ENCODE measurements around the gene RPN1. TPM values are rescaled to one million over a fixed set of nuclear protein-coding genes. Genes with fewer than 3 reads are reported as not detected.

The RPN1 gene
- total and polyA plus RNA-seq, 10 of the 15 experiments (the other 5 are each of a cell fraction or from before 2014, with no cell fraction given) = 56.1 to 266 (median 157) TPM

- TF ChIP-seq PRDM15 (CRISPR knock-in tag; IDR thresholded peaks at IDR 0.05) = no peak
- TF ChIP-seq, protein P1, sequence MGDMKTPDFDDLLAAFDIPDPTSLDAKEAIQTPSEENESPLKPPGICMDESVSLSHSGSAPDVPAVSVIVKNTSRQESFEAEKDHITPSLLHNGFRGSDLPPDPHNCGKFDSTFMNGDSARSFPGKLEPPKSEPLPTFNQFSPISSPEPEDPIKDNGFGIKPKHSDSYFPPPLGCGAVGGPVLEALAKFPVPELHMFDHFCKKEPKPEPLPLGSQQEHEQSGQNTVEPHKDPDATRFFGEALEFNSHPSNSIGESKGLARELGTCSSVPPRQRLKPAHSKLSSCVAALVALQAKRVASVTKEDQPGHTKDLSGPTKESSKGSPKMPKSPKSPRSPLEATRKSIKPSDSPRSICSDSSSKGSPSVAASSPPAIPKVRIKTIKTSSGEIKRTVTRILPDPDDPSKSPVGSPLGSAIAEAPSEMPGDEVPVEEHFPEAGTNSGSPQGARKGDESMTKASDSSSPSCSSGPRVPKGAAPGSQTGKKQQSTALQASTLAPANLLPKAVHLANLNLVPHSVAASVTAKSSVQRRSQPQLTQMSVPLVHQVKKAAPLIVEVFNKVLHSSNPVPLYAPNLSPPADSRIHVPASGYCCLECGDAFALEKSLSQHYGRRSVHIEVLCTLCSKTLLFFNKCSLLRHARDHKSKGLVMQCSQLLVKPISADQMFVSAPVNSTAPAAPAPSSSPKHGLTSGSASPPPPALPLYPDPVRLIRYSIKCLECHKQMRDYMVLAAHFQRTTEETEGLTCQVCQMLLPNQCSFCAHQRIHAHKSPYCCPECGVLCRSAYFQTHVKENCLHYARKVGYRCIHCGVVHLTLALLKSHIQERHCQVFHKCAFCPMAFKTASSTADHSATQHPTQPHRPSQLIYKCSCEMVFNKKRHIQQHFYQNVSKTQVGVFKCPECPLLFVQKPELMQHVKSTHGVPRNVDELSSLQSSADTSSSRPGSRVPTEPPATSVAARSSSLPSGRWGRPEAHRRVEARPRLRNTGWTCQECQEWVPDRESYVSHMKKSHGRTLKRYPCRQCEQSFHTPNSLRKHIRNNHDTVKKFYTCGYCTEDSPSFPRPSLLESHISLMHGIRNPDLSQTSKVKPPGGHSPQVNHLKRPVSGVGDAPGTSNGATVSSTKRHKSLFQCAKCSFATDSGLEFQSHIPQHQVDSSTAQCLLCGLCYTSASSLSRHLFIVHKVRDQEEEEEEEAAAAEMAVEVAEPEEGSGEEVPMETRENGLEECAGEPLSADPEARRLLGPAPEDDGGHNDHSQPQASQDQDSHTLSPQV (IDR thresholded peaks at IDR 0.05) = no peak
- TF ChIP-seq SMC3 (IDR thresholded peaks at IDR 0.05; ENCODE audit: borderline replicate concordance, low read length) = no peak
These were observed 38.4 kb upstream of the RPN1 start (continued) for GRCh38 chr3:128689060-128689459.

- Histone ChIP-seq H3K36me3 (ENCODE audit: control insufficient read depth in 2 of 2, insufficient read depth in 2 of 2, low read length in 1 of 2) (no peaks in the 10 kb centered on the region), H3K4me3 (no peak overlapping the region), H3K27me3 (replicated peaks in 1 of 2; ENCODE audit: control insufficient read depth in 2 of 2, insufficient read depth in 2 of 2, low read length in 1 of 2) (no peaks in the 10 kb centered on the region), H3K79me2 (ENCODE audit: control insufficient read depth, insufficient read depth, low read length) (peaks cover 1% of the 10 kb centered on the region), H3K9ac (ENCODE audit: control insufficient read depth, insufficient read depth, low read length) (no peak overlapping the region), H3K9me3 (replicated peaks; ENCODE audit: control insufficient read depth, insufficient read depth, low read length) (no peaks in the 10 kb centered on the region), H2AFZ (ENCODE audit: control insufficient read depth, low read depth, low read length) (no peak overlapping the region), H3K4me1 (ENCODE audit: control insufficient read depth, insufficient read depth, low read length) (no peaks in the 10 kb centered on the region), H4K20me1 (ENCODE audit: control insufficient read depth, insufficient read depth) (no peaks in the 10 kb centered on the region), H3K4me2 (ENCODE audit: control insufficient read depth, insufficient read depth) (no peak overlapping the region), H3K27ac (ENCODE audit: control insufficient read depth, insufficient read depth) (no peak overlapping the region)
- ChIA-PET POLR2A (no interaction called here), CTCF (no interaction called here), RAD21 (ENCODE audit: unreplicated experiment) (no interaction called here), SMC1A (ENCODE audit: uncharacterized antibody, unreplicated experiment) (no interaction called here)
- ATAC-seq = no peak
- no peak for FAIRE-seq
- TF ChIP-seq CBX3 (IDR thresholded peaks at IDR 0.05; ENCODE audit: borderline replicate concordance, low read depth) = no peak
- no peak for TF ChIP-seq RFX5 (IDR thresholded peaks at IDR 0.05; ENCODE audit: low read depth, low read length)
- no peak for TF ChIP-seq SRF (IDR thresholded peaks at IDR 0.05; ENCODE audit: low read depth in 2 of 2, low read length in 2 of 2)
- intact Hi-C loops (cut with micrococcal nuclease; ENCODE audit: unreplicated experiment) = no loop called here
- in situ Hi-C loops (cut with MboI) = no loop called here
- DNase-seq (ENCODE audit: low read depth, low spot score) = no peak
- 98% methylated on average over 8 of the region's 8 CpGs for WGBS (ENCODE audit: insufficient coverage, insufficient replicate concordance, low lambda C conversion rate, missing lambda C conversion rate)
- no TSS peak for BruUV-seq (replicated peaks)
These were observed 35.8 kb upstream of the RPN1 start for GRCh38 chr3:128686465-128686864.

Measured in GM12878 (cell line).